ENCODE results near the gene NRXN3. TPM values are rescaled to one million over a fixed set of nuclear protein-coding genes. Genes with fewer than 3 reads are reported as not detected.

The NRXN3 gene
- total RNA-seq, 1 donor from 2014 or later, result 4.1 TPM

DNA sequence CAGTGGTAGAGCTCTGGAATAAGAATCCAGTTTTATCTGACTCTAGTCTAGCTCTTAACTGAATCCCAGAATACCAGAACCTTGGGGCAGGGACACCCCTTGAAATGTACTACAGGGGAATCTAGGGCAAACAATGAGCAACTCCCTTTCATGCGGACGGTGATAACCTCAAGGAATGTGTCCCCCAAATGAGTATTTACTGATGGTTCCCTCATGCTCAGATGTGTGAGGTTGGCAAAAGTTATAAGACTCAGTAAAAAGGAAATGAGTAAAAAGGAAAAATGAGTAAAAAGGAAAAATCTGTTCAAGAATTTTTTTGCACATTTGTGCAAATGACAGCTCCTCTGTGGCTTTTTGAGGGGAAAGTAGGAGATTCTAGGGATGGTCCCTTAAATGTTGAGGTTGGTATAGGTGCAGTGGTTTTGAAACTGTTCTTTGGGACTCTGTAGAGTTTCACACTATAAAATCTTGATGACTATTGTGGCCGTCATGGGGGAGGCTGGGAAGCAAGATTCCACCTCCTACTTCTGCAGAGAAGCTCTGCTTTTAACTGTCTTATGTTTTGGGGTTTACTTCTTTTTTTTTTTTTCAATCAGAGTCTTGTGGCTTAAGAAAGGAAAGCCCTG, 58.6 kb downstream of the NRXN3 start:
- intact Hi-C loops (cut with DNase I), result no loop called here
- no peak for DNase-seq (ENCODE audit: low spot score)

DNA sequence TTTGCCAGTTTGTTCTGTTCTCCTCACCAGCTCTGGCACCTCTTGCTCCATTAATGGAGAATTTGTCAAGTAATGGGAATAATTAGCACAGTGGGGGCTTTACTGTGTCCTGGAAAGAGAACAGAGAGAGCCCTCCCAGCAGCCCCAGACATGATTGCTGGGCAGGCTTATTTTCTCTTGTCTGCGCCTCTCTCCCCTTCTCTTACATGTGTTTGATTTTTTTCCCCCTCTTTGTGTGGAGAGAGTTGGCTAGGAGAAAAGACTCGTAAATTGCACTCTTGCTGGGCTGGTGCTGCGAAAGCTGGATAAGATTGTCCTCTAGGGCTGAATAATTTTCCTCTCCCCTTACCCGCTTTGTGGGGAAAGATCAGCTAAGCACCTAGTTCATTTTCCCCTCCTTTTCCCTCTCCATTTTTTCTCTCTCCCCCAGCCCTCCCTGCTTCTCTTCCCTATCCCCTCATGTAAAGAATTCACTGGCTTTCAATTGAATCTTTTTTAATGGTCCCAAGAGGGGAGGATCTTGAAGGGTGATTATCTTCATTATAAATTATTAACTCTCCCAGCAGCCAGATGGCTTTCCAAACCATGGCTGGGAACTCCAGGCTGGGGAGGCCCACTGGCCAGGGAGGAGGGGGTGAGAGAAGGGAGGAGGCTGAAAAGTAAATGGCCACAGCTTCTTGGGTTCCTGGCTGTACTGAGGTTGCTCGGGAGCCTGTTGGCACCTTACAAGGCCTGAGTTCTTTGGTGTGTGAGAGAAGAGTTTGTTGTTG, 62.2 kb downstream of the NRXN3 start:
- DNase-seq (ENCODE audit: low spot score), result no peak
- intact Hi-C loops (cut with DNase I), result no loop called here

DNA sequence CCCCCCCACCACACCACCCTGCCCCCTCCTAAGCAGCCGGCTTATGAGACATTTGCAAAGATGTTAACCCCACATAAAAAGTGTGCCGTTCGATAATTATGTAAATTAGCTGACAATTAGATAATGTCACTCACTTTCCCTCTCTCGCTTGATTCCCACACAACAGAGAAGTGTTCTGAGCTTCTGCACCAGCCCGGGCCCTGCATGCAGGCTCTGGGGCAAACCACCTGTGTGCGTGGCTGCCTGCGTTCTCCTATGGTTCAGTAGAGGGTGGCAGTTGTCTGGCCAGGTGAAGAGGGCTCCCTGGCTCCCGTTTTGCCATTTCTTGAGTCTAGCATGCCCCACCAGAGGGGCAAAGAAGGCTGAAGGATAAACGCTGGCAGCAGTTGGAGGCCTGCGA, 68.0 kb downstream of the NRXN3 start:
- no peak for DNase-seq (ENCODE audit: low spot score)
- intact Hi-C loops (cut with DNase I), result no loop called here

GRCh38 chr14:78240567-78240966, 70.4 kb downstream of the NRXN3 start:
- no peak for DNase-seq (ENCODE audit: low spot score)
- intact Hi-C loops (cut with DNase I), result no loop called here

- intact Hi-C loops (cut with DNase I), result no loop called here
- DNase-seq (ENCODE audit: low spot score), result no peak
Measured at GRCh38 chr14:78242086-78242485, 71.9 kb downstream of the NRXN3 start.

DNA sequence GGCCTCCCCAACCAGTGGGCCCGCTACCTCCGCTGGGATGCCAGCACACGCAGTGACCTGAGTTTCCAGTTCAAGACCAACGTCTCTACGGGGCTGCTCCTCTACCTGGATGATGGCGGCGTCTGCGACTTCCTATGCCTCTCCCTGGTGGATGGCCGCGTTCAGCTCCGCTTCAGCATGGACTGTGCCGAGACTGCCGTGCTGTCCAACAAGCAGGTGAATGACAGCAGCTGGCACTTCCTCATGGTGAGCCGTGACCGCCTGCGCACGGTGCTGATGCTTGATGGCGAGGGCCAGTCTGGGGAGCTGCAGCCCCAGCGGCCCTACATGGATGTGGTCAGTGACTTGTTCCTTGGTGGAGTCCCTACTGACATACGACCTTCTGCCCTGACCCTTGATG, 73.0 kb downstream of the NRXN3 start:
- no peak for DNase-seq (ENCODE audit: low spot score)
- intact Hi-C loops (cut with DNase I), result no loop called here

GRCh38 chr14:78245238-78245637, 75.1 kb downstream of the NRXN3 start:
- no peak for DNase-seq (ENCODE audit: low spot score)

DNA sequence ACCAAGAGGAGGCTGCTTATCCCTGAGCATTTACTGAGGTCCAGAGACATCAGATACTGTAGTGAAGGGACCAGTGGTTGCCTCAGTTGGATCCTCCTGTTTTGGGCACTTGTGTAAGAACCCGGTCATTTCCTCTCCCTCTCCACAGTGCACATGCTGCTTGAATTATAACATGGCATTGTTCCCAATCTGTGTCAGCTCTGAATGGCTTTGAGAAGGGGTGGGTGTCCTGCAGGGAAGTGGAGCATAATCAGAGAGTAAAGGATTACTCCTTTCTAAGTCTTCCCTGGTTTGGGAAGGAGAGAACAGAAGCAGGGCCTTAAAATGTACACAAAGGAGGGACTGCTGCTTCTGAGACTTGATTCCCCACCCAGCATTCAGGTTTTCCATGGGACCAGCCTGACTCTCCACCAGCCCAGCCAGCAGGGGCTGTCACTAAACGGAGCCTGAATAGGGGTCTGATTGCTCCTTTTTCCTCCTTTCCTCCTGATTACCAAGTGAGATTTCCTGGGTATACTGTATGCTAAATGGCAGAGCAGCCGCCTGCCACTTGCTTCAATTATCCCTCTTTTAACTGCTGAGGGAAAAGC, 78.4 kb downstream of the NRXN3 start:
- intact Hi-C loops (cut with DNase I), result no loop called here
- DNase-seq (ENCODE audit: low spot score), result no peak

More at GRCh38 chr14:78245238-78245637, 75.1 kb downstream of the NRXN3 start:
- intact Hi-C loops (cut with DNase I), result no loop called here

DNA sequence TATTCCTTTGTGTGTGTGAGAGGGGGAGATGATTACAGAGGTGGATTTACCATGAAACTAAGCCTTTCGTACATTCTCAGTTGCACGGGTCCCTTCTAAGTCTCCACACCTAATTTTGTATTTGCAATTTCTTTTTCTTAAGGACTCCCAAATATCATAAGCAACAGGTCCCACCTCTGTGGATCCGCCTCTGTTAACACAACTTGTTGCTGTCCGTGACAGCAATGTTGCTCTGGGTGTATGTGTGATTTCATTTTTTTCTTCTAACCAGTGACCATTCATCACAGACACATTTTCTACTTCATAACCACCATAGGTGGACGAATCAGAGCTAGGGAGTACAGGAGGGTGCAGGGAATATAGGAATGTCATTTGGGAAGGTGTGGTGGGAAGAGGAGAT, 81.1 kb downstream of the NRXN3 start:
- DNase-seq (ENCODE audit: low spot score), result no peak

GRCh38 chr14:78253986-78254385, 83.8 kb downstream of the NRXN3 start:
- DNase-seq (ENCODE audit: low spot score), result no peak
- intact Hi-C loops (cut with DNase I), result no loop called here

More for the DNA sequence above, 81.1 kb downstream of the NRXN3 start:
- intact Hi-C loops (cut with DNase I), result no loop called here

GRCh38 chr14:78254911-78255461, 84.8 kb downstream of the NRXN3 start:
- intact Hi-C loops (cut with DNase I), result no loop called here
- DNase-seq (ENCODE audit: low spot score), result no peak

DNA sequence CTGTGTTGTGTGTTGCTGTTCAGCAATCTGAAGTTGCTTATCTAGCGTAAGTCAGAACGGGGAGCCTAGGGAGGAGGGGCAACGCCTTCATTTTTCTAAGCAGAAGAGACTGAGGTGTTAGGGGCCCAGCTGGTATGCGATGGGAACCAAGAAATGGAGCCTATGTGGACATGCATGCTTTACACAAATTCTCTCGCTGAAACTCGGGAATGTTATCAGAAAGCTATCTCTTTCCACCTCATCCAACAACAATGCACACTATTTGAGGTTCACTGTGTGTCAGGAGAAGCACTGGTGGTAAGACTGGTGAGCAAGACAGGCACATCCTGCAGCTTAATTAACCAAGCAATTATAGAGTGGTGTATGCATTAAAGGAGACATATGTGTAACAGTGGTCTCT, 89.7 kb downstream of the NRXN3 start:
- no peak for DNase-seq (ENCODE audit: low spot score)
- intact Hi-C loops (cut with DNase I), result no loop called here

- intact Hi-C loops (cut with DNase I), result no loop called here
Measured at GRCh38 chr14:78278464-78279250, 108.5 kb downstream of the NRXN3 start.

DNA sequence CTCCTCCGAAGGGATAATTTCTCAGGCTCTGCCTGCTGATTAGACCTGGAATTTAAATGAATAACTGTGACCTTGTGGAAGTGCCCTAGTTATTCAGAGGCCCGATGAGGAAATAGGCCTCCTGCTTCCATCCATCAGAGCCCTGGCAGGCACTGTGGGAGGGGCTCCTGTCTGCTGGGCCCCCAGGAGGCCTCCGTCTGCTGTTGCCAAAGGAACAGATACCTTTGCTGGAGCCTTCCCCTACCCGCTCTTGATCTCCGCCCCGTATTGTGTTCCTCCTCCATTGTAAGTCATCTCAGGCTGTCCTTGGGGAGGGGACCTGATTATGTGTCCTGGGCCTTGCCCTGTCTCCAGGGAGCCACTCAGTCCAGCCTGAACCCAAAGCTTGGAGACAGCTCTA, 112.3 kb downstream of the NRXN3 start:
- DNase-seq (ENCODE audit: low spot score), result no peak
- intact Hi-C loops (cut with DNase I), result no loop called here

More at GRCh38 chr14:78278464-78279250, 108.5 kb downstream of the NRXN3 start:
- no peak for DNase-seq (ENCODE audit: low spot score)

GRCh38 chr14:78286210-78286609, 116.0 kb downstream of the NRXN3 start:
- DNase-seq (ENCODE audit: low spot score), result no peak
- intact Hi-C loops (cut with DNase I), result no loop called here

- no peak for DNase-seq (ENCODE audit: low spot score)
- intact Hi-C loops (cut with DNase I), result no loop called here
Measured at GRCh38 chr14:78292003-78292402, 121.8 kb downstream of the NRXN3 start.

DNA sequence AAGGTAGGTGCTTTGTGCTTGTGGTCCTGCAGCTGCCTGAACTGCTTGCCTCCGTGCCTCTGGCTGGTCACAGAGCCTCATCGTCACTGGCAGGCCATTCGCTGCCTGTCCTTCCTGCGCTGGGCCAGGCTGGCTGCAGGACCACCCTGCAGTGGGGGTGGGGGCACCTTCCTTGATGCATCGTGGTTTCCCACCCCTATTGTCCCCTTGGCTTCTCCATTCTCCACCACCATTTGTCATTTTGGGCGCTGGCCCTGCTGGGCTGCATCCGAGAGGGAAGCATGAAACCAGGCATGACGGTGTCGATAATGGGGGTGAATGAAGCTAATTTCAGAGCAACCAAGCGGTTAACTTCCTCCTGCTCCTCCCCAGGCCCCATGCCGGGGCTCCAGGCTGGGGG, 127.7 kb downstream of the NRXN3 start:
- no peak for DNase-seq (ENCODE audit: low spot score)
- intact Hi-C loops (cut with DNase I), result no loop called here

GRCh38 chr14:78298298-78298697, 128.1 kb downstream of the NRXN3 start:
- intact Hi-C loops (cut with DNase I), result no loop called here
- no peak for DNase-seq (ENCODE audit: low spot score)

GRCh38 chr14:78302841-78303240, 132.7 kb downstream of the NRXN3 start:
- no peak for DNase-seq (ENCODE audit: low spot score)
- intact Hi-C loops (cut with DNase I), result no loop called here

DNA sequence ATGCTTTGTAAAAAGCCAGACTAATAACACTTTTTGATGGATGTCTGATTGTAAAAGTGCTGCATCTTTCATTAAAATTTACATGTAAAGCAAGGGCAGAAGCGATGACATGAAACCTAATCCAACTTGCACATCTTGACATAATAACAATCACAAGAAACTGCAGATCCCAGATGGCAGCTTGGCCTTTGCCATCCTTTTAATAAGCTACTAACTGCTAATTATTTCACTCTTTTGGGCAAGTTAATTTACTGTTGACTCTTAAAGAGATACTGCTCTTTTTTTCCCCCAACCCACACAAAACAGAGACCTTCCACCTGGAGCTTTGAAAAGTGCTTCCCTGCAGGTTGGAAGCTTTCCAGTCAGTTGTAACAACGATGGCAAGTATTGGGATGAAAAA, 137.5 kb downstream of the NRXN3 start:
- DNase-seq (ENCODE audit: low spot score), result no peak
- intact Hi-C loops (cut with DNase I), result no loop called here
